H1 (cell line): ENCODE data around the gene PIK3R1.

ENCODE experiments used
- CTCF ChIP-seq, 3 experiments: IDR thresholded peaks; 1 replicate in 2 of 3; 2 replicates in 1 of 3; pipeline versions ENCODE4 v1.5.1 to v1.6.1; 2011; ENCODE audit warnings: low read length in 3 of 3, mild to moderate bottlenecking in 3 of 3, inconsistent platforms in 2 of 3, low read depth in 1 of 3, moderate library complexity in 1 of 3; ENCODE audit not compliant: insufficient read depth in 1 of 3; ENCODE audit errors: control extremely low read depth in 1 of 3
- GTF2F1 ChIP-seq: IDR thresholded peaks from 2 replicates; pipeline ENCODE4 v1.6.1; 2012; ENCODE audit warnings: low read depth, low read length, improper control_type of control experiment, borderline replicate concordance
- NRF1 ChIP-seq: IDR thresholded peaks from 2 replicates; pipeline ENCODE4 v1.6.1; 2011; ENCODE audit warnings: mild to moderate bottlenecking, low read depth, low read length, improper control_type of control experiment
- SP1 ChIP-seq: IDR thresholded peaks from 2 replicates; pipeline ENCODE4 v1.6.1; 2011; ENCODE audit warnings: low read depth, low read length
- YY1 ChIP-seq: IDR thresholded peaks from 2 replicates; pipeline ENCODE4 v1.6.1; 2011; ENCODE audit warnings: low read depth, mild to moderate bottlenecking, low read length

- TF ChIP-seq YY1 (no peak), NRF1 (no peak), SP1 (no peak), CTCF (IDR thresholded peaks at IDR 0.05; ENCODE audit: control extremely low read depth in 1 of 3, insufficient read depth in 1 of 3, low read depth in 1 of 3, low read length in 3 of 3) (no peak), GTF2F1 (no peak)
Observed at GRCh38 chr5:68285075-68285840, 69.7 kb downstream of the PIK3R1 start.
